ENCODE measurements around the gene MKRN1. TPM values are rescaled to one million over a fixed set of nuclear protein-coding genes. Genes with fewer than 3 reads are reported as not detected.
"Not testable (repeated sequence)": the region's sequence is repeated elsewhere in the genome, so short reads cannot be mapped to it uniquely, and the experiment has no call there.

The MKRN1 gene
- total RNA-seq, 1 donor from 2014 or later, result 38.8 TPM

DNA sequence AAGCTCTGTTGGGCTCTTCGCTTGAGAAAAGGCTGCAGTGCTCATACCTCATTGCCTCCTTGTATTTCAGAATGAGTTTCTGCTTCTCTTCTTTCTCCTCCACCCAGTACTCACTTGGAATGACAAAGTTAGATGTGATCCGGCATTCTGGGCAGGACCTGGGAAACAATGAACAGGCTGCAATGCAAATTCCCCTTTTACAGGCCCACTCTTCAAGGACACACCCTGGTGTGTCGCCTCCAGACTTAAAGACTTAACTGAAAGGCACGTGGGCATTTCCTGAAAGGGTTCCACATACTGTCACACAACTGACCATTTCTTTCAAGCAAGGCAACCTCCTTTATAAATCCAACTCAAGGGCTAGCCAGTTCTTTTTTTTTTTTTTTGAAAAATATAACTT lies 23.6 kb downstream of the MKRN1 start:
- no peaks in the 10 kb centered on the region for H3K9me3 ChIP-seq
- H3K27ac ChIP-seq, result no peak overlapping the region
- no peak for TF ChIP-seq POLR2AphosphoS5 (IDR thresholded peaks at IDR 0.05; ENCODE audit: insufficient read depth in 1 of 2, low read depth in 1 of 2)
- TF ChIP-seq, protein P1, sequence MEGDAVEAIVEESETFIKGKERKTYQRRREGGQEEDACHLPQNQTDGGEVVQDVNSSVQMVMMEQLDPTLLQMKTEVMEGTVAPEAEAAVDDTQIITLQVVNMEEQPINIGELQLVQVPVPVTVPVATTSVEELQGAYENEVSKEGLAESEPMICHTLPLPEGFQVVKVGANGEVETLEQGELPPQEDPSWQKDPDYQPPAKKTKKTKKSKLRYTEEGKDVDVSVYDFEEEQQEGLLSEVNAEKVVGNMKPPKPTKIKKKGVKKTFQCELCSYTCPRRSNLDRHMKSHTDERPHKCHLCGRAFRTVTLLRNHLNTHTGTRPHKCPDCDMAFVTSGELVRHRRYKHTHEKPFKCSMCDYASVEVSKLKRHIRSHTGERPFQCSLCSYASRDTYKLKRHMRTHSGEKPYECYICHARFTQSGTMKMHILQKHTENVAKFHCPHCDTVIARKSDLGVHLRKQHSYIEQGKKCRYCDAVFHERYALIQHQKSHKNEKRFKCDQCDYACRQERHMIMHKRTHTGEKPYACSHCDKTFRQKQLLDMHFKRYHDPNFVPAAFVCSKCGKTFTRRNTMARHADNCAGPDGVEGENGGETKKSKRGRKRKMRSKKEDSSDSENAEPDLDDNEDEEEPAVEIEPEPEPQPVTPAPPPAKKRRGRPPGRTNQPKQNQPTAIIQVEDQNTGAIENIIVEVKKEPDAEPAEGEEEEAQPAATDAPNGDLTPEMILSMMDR (IDR thresholded peaks at IDR 0.05), result no peak
- no peak for TF ChIP-seq POLR2A (IDR thresholded peaks at IDR 0.05)
- no peaks in the 10 kb centered on the region for H3K4me1 ChIP-seq
- intact Hi-C loops (cut with DNase I), result no loop called here
- no peak overlapping the region for H3K4me3 ChIP-seq
- H3K27me3 ChIP-seq, result no peaks in the 10 kb centered on the region
- peaks cover 0 to 30% of the 10 kb centered on the region in 2 donors for H3K36me3 ChIP-seq
- no peak for DNase-seq (ENCODE audit: extremely low spot score in 2 of 2)

DNA sequence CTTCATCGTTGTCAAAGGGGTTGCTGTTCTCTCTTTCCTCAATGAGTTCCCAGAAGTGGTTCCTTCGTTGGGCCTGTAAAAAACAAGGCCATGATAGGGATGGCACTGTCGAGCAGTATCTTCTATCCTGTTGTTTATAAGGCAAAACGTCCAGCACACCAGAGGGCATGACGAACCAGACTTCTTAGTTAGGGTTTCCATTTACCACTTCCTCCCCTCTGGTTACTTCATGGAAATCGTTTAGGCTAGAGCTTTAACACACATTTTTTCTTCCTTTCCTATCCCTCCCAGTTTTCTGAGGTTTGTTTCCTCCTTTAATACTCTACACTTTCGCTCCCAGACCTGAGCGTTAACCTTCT lies 24.7 kb downstream of the MKRN1 start:
- no peak for DNase-seq (ENCODE audit: extremely low spot score in 2 of 2)
- Histone ChIP-seq H3K36me3 (peaks cover 0 to 30% of the 10 kb centered on the region in 2 donors), H3K27ac (no peak overlapping the region), H3K9me3 (no peaks in the 10 kb centered on the region), H3K27me3 (no peaks in the 10 kb centered on the region), H3K4me3 (no peak overlapping the region), H3K4me1 (no peaks in the 10 kb centered on the region)
- TF ChIP-seq, protein P1 (IDR thresholded peaks at IDR 0.05), result no peak
- TF ChIP-seq POLR2A (IDR thresholded peaks at IDR 0.05) (no peak), POLR2AphosphoS5 (IDR thresholded peaks at IDR 0.05; ENCODE audit: insufficient read depth in 1 of 2, low read depth in 1 of 2) (no peak)
- intact Hi-C loops (cut with DNase I), result no loop called here

DNA sequence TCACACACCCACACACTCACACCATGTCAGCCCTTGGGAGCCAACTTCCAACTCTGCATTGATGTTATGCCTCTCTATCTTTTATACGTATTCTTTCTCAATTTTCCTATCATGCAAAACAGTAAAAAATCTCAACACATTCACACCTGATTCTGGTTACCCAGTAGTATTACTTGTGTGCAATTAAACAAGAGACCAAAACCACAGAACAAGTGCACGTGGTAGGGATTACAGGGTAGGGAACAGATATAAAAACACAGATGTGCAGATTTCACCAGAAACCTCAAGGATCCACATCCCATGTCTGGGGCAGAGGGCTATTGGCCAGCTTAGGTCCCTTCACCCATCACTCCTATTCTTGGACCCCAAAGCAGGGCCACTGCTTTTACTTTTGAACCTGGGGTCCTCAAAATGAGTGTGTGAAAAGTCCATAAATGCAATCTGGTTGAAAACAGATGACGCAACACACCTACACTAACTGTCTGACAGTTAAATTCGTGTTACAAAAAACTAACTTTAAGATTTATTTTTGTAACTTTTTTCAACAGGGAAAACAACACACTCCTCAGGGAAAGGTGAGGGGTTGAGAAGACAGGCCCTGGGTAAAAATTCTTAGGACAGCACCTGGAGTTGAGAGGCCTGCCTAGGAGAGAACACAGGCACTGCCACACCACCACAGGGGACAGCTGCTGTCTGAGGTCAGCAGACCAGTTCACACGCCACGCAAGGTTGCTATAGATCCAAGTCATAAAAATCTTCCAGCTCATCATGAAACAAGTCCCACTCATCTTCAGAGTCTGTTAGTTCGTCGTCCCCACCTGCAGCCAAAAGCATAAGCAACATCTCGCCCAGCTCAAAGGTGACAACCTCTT lies 25.3 kb downstream of the MKRN1 start:
- H3K9me3 ChIP-seq; H3K27me3 ChIP-seq; H3K4me1 ChIP-seq; intact Hi-C loops (cut with DNase I); H3K27ac ChIP-seq; DNase-seq (ENCODE audit: extremely low spot score in 2 of 2); H3K4me3 ChIP-seq: not testable (repeated sequence)
- peaks cover 0 to 29% of the 10 kb centered on the region in 2 donors for H3K36me3 ChIP-seq

DNA sequence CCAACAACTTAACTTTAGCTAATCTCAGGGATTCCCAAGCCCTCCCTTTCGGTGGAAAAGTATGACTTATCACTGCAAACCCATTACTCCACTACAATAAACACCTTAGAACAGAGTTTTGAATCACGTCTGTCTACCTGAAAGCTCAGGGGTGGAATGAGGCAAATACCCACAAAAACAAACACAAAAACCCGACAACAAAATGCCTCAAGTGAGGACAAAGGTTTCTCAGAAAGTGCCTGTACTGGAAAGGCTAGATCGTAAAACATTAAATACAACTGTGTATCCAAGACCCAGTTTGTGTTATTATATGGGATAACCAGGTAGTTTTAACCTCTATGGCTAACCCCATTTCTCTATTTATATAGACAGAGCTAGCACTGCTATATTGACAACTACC lies 26.0 kb downstream of the MKRN1 start:
- DNase-seq (ENCODE audit: extremely low spot score in 2 of 2), result no peak
- no peak overlapping the region for H3K27ac ChIP-seq
- H3K27me3 ChIP-seq, result no peaks in the 10 kb centered on the region
- TF ChIP-seq POLR2AphosphoS5 (IDR thresholded peaks at IDR 0.05; ENCODE audit: insufficient read depth in 1 of 2, low read depth in 1 of 2) (no peak), POLR2A (IDR thresholded peaks at IDR 0.05) (no peak)
- TF ChIP-seq, protein P1 (IDR thresholded peaks at IDR 0.05), result no peak
- no peaks in the 10 kb centered on the region for H3K9me3 ChIP-seq
- H3K36me3 ChIP-seq, result peaks cover 0 to 26% of the 10 kb centered on the region in 2 donors
- no peaks in the 10 kb centered on the region for H3K4me1 ChIP-seq
- intact Hi-C loops (cut with DNase I), result no loop called here
- H3K4me3 ChIP-seq, result no peak overlapping the region

DNA sequence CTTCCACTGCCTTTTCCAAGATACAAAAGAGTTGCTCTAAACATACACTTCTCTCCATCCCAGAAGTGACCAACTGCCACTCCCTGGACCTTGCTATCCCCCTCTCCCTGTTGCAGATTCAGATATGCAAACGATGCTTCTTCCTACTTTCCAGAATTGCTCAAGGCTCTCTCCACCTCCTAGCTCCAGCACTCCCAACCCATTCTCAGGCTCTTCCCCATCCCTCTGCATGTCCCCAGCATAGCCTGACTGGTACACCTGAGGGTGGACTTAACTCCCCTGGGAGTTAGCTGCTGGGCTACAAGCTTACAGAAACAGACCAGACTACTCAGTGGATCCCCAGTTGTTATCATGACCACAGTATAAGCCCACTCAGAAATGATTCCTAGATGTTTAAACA lies 27.6 kb downstream of the MKRN1 start:
- Histone ChIP-seq H3K27me3 (no peaks in the 10 kb centered on the region), H3K9me3 (no peaks in the 10 kb centered on the region), H3K36me3 (peaks cover 0 to 26% of the 10 kb centered on the region in 2 donors), H3K4me1 (no peaks in the 10 kb centered on the region), H3K27ac (no peak overlapping the region), H3K4me3 (no peak overlapping the region)
- TF ChIP-seq POLR2AphosphoS5 (IDR thresholded peaks at IDR 0.05; ENCODE audit: insufficient read depth in 1 of 2, low read depth in 1 of 2), result no peak
- TF ChIP-seq, protein P1 (IDR thresholded peaks at IDR 0.05), result no peak
- no peak for TF ChIP-seq POLR2A (IDR thresholded peaks at IDR 0.05)
- no peak for DNase-seq (ENCODE audit: extremely low spot score in 2 of 2)
- intact Hi-C loops (cut with DNase I), result no loop called here
